Activated CD4-positive, alpha-beta T cell treated with anti-CD3 and anti-CD28 coated beads, Interleukin-2, amount 10 ng/mL, durations not matched to agents 24 days and 14 days (primary cell): ENCODE results near the gene INAFM1. TPM values are rescaled to one million over a fixed set of nuclear protein-coding genes. Genes with fewer than 3 reads are reported as not detected.
A peak's percentile ranks its signal among the peaks of the same experiment; 100 is the strongest.
"Not testable (repeated sequence)": the region's sequence is repeated elsewhere in the genome, so short reads cannot be mapped to it uniquely, and the experiment has no call there.

Source experiments
- DNase-seq: peaks from one replicate; pipeline ENCODE4 v3.0.0; 2022
- H3K27ac Mint-ChIP-seq: one replicate; pipeline ENCODE4 v1.8.0; 2022; ENCODE audit warnings: mild to moderate bottlenecking, mixed read lengths
- H3K27me3 Mint-ChIP-seq: one replicate; pipeline ENCODE4 v1.8.0; 2022; ENCODE audit warnings: mixed read lengths
- H3K36me3 Mint-ChIP-seq: one replicate; pipeline ENCODE4 v1.8.0; 2022; ENCODE audit warnings: low read depth, mild to moderate bottlenecking, mixed read lengths
- H3K4me1 Mint-ChIP-seq: one replicate; pipeline ENCODE4 v1.8.0; 2021; ENCODE audit warnings: mixed read lengths
- H3K4me3 Mint-ChIP-seq: one replicate; pipeline ENCODE4 v1.8.0; 2022; ENCODE audit warnings: mild to moderate bottlenecking, moderate library complexity, mixed read lengths
- H3K9me3 Mint-ChIP-seq: one replicate; pipeline ENCODE4 v1.8.0; 2021; ENCODE audit warnings: mixed read lengths
- intact Hi-C: fragments of 100-400 bp; cut with micrococcal nuclease; formaldehyde crosslinking; loops from one replicate; pipeline ENCODE4 v1.15.1; 2023
- total RNA-seq: library from RNA; stranded (reverse); gene quantifications from 2 replicates; pipeline ENCODE4 v1.2.3, GENCODE V29; 2022

Gene INAFM1
- total RNA-seq, 1 donor from 2014 or later = 10.6 TPM

DNA sequence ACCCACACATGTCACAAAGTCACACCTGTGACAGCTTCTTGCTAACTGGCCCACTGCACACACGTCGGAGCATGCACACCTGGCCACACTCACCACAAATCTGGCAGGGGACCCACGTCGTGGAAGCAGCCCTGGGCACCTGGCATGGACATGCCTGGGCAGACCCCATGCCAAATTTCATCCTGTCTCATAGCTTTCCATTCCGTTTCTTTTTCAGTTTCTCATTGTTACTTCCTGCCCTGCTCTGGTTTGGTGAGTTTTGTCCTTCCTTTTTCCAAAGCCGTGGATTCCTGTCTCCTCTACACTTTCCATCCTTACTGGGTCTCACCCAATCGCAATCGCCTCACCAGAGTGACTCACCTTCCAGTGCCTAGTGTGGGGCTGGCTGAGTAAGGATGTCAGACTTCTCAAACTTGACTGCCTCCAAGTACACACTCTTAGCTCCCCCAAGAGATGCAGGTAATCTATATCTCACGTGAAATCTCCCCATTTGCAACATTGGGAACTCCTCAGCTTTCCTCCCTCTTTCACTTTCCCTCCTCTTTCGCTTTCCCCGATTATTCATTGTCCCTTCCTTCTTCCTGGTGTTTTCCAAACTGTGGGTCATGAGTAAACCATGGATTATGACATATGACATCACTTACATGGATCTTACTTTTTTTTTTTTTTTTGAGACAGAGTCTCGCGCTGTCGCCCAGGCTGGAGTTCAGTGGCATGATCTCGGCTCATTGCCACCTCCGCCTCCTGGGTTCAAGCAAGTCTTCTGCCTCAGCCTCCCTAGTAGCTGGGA lies 42.1 kb upstream of the INAFM1 start:
- intact Hi-C loops = no loop called here
- H3K4me3 Mint-ChIP-seq = peak overlapping the region; percentile 84
- peak; percentile 79 for DNase-seq
- H3K9me3 Mint-ChIP-seq = no peaks in the 10 kb centered on the region
- H3K4me1 Mint-ChIP-seq = peaks cover 17% of the 10 kb centered on the region
- no peaks in the 10 kb centered on the region for H3K36me3 Mint-ChIP-seq
- peaks cover 2% of the 10 kb centered on the region for H3K27me3 Mint-ChIP-seq
- peak overlapping the region; percentile 87 for H3K27ac Mint-ChIP-seq

- intact Hi-C loops = no loop called here
- Mint-ChIP-seq H3K9me3 (no peaks in the 10 kb centered on the region), H3K4me1 (peaks cover 25% of the 10 kb centered on the region), H3K4me3 (no peak overlapping the region), H3K27me3 (peaks cover 5% of the 10 kb centered on the region), H3K27ac (no peak overlapping the region), H3K36me3 (no peaks in the 10 kb centered on the region)
- DNase-seq = no peak
Observed at GRCh38 chr19:47236072-47236675, 38.5 kb upstream of the INAFM1 start.

GRCh38 chr19:47239152-47239551 lies 35.5 kb upstream of the INAFM1 start:
- Mint-ChIP-seq H3K4me3 (peak overlapping the region; percentile 76), H3K9me3 (no peaks in the 10 kb centered on the region), H3K27me3 (peaks cover 5% of the 10 kb centered on the region), H3K27ac (peak overlapping the region; percentile 54), H3K36me3 (no peaks in the 10 kb centered on the region), H3K4me1 (peaks cover 18% of the 10 kb centered on the region)
- intact Hi-C loops = no loop called here
- DNase-seq = peak; percentile 69

DNA sequence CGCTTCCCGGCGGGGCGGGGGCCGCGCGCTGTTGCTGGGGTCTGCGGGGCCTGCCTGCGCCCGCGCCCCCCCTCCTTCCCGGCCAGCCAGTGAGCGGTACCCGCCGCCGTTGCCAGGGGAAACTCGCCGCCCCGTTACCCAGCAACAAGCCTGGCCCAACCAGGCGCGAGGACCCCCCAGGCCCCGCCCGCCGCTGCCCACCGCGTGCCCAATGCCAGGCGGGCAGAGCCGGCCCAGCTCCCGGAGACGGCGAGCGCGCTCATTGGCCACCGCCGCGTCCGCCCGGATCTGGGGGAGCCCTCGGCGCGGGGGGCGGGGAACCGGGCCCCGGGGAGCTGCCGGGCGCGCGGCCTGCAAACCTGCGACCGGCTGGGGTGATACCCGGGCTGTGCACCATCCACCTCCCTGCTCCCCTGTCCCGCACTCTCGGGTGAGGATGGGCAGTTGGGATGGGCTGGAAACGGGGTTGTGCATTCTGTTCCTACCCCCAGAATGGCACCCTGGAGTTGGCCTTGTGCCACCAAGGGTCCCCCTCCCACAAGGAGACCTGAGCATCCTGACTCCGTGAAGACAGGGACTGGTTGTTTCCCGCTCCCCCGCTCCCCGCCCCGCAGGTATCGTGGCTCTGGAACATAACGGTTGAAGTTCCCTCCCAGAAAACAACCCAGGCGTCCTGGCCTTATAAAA lies 34.9 kb upstream of the INAFM1 start:
- H3K9me3 Mint-ChIP-seq = no peaks in the 10 kb centered on the region
- no peak overlapping the region for H3K27ac Mint-ChIP-seq

GRCh38 chr19:47240556-47240955 lies 34.1 kb upstream of the INAFM1 start:
- Mint-ChIP-seq H3K4me3 (peak overlapping the region; percentile 41), H3K4me1 (peaks cover 25% of the 10 kb centered on the region), H3K27ac (no peak overlapping the region), H3K9me3 (no peaks in the 10 kb centered on the region), H3K27me3 (peaks cover 5% of the 10 kb centered on the region), H3K36me3 (no peaks in the 10 kb centered on the region)
- DNase-seq = peak; percentile 57
- intact Hi-C loops = loop anchor here (10.0 kb wide), 1 partner anchor 206 kb away; no protein-coding TSS in a partner anchor

More for the DNA sequence above, 34.9 kb upstream of the INAFM1 start:
- peak; percentile 87 for DNase-seq
- H3K27me3 Mint-ChIP-seq = peaks cover 5% of the 10 kb centered on the region
- peaks cover 23% of the 10 kb centered on the region for H3K4me1 Mint-ChIP-seq
- peak overlapping the region; percentile 41 for H3K4me3 Mint-ChIP-seq
- no peaks in the 10 kb centered on the region for H3K36me3 Mint-ChIP-seq
- intact Hi-C loops = loop anchor here (10.0 kb wide), 1 partner anchor 205 kb away; no protein-coding TSS in a partner anchor

- no peaks in the 10 kb centered on the region for H3K9me3 Mint-ChIP-seq
- H3K4me3 Mint-ChIP-seq = peak overlapping the region; percentile 41
- intact Hi-C loops = loop anchor here (1.0 to 10.0 kb wide), 2 partner anchors 10 to 206 kb away; partner anchors contain the start of gene BBC3
- H3K27ac Mint-ChIP-seq = no peak overlapping the region
- H3K4me1 Mint-ChIP-seq = peaks cover 25% of the 10 kb centered on the region
- DNase-seq = peak; percentile 95
- peaks cover 3% of the 10 kb centered on the region for H3K27me3 Mint-ChIP-seq
- no peaks in the 10 kb centered on the region for H3K36me3 Mint-ChIP-seq
Observed at GRCh38 chr19:47240996-47241918, 33.4 kb upstream of the INAFM1 start.

- intact Hi-C loops = loop anchor here (1.0 to 10.0 kb wide), 2 partner anchors 11 to 207 kb away; partner anchors contain the start of gene BBC3
- Mint-ChIP-seq H3K27me3 (peaks cover 3% of the 10 kb centered on the region), H3K4me1 (peaks cover 25% of the 10 kb centered on the region), H3K36me3 (no peaks in the 10 kb centered on the region), H3K4me3 (no peak overlapping the region), H3K9me3 (no peaks in the 10 kb centered on the region), H3K27ac (no peak overlapping the region)
- peak; percentile 74 for DNase-seq
Observed at GRCh38 chr19:47241919-47242577, 32.6 kb upstream of the INAFM1 start.

- peaks cover 28% of the 10 kb centered on the region for H3K4me1 Mint-ChIP-seq
- intact Hi-C loops = loop anchor here (10.0 kb wide), 1 partner anchor 209 kb away; no protein-coding TSS in a partner anchor
- H3K4me3 Mint-ChIP-seq = peak overlapping the region; percentile 85
- peaks cover 3% of the 10 kb centered on the region for H3K27me3 Mint-ChIP-seq
- peak overlapping the region; percentile 97 for H3K27ac Mint-ChIP-seq
- DNase-seq = no peak
- H3K9me3 Mint-ChIP-seq = no peaks in the 10 kb centered on the region
- H3K36me3 Mint-ChIP-seq = no peaks in the 10 kb centered on the region
Observed at GRCh38 chr19:47243364-47243775, 31.3 kb upstream of the INAFM1 start.

DNA sequence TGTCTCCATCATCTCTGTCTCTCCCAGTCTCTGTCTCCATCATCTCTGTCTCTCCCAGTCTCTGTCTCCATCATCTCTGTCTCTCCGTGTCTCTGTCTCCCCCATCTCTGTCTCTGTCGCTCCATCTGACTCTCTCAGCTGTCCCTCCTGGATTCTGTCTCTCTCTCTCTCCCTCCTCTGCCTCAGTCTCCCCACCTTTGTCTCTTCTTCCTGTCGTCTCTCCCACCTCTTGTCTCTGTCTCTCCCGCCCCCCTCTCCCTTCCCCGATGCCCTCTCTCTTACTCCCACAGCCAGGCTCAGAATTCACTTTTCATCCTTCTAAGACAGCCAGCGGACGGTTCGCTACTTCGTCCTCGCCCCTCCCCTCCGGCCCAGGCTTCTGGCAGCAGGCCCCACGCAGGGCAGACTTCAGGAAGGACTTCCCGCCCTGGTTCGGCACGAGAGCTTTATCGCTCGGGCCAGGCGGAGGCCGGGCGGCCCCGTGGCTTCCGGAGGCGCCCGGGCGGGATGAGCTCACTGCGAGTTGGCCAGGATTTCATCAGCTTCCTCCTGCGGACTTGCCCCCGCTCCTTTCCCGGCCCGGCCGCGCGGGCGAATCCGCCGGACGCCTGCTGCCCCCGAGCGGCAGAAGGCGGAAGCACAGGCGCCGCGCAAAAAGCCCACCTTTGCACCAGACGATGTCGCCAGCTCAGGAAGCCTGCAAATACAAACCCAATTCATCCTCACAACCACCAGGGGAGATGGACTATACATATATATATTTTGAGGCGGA lies 30.7 kb upstream of the INAFM1 start:
- Mint-ChIP-seq H3K27ac (peak overlapping the region; percentile 97), H3K4me3 (peak overlapping the region; percentile 85), H3K9me3 (no peaks in the 10 kb centered on the region), H3K4me1 (peaks cover 25% of the 10 kb centered on the region), H3K36me3 (no peaks in the 10 kb centered on the region), H3K27me3 (peaks cover 1% of the 10 kb centered on the region)
- intact Hi-C loops = loop anchor here (1.0 to 10.0 kb wide), 5 partner anchors 34 to 209 kb away; no protein-coding TSS in a partner anchor
- DNase-seq = peak; percentile 98

GRCh38 chr19:47247308-47247990 lies 27.2 kb upstream of the INAFM1 start:
- H3K27ac Mint-ChIP-seq = no peak overlapping the region
- H3K9me3 Mint-ChIP-seq = no peaks in the 10 kb centered on the region
- intact Hi-C loops = loop anchor here (5.0 to 10.0 kb wide), 2 partner anchors 213 to 235 kb away; no protein-coding TSS in a partner anchor
- H3K4me3 Mint-ChIP-seq = no peak overlapping the region
- H3K36me3 Mint-ChIP-seq = no peaks in the 10 kb centered on the region
- H3K27me3 Mint-ChIP-seq = no peaks in the 10 kb centered on the region
- H3K4me1 Mint-ChIP-seq = peaks cover 21% of the 10 kb centered on the region
- DNase-seq = peak; percentile 95

DNA sequence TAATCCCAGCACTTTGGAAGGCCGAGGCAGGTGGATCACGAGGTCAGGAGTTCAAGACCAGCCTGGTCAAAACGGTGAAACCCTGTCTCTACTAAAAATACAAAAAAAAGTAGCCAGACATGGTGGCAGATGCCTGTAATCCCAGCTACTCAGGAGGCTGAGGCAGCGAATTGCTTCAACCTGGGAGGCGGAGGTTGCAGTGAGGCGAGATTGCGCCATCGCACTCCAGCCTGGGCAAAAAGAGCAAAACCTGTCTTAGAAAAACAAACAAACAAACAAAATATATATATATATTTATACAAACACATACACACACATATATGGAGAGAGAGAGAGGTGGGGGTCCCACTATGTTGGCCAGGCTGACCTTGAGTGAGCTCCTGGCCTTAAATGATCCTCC lies 21.7 kb upstream of the INAFM1 start:
- H3K27me3 Mint-ChIP-seq, intact Hi-C loops, DNase-seq, H3K9me3 Mint-ChIP-seq, H3K4me3 Mint-ChIP-seq, H3K27ac Mint-ChIP-seq: not testable (repeated sequence)
- Mint-ChIP-seq H3K4me1 (peaks cover 20% of the 10 kb centered on the region), H3K36me3 (peaks cover 11% of the 10 kb centered on the region)
